Hematopoietic multipotent progenitor cell treated with erythropoietin and hydrocortisone succinate and interleukin-3 and kit ligand, for 4 days (in vitro differentiated cells): ENCODE results near the gene FRY.

Source experiments
- DNase-seq: peaks from one replicate; pipeline ENCODE4 v3.0.0-alpha.2; 2015

FRY gene

DNA sequence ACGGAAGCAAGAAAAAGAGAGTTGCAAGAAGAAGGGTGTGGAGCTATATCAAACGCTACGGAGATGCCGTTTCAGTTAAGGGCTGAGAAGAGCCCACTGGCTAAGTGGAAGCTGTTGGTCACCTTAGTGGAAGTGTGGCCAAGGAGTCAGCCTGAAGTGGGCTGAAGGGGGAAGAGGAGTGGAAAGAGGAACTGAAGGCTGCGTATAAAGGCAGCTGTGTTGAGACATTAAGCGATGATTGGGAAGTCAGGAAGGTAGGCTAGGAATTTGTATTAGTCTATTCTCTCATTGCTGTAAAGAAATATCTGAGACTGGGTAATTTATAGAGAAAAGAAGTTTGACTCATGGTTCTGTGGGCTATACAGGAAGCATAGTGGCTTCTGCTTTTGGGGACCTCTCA is 14.1 kb upstream of the FRY start:
- no peak for DNase-seq

DNA sequence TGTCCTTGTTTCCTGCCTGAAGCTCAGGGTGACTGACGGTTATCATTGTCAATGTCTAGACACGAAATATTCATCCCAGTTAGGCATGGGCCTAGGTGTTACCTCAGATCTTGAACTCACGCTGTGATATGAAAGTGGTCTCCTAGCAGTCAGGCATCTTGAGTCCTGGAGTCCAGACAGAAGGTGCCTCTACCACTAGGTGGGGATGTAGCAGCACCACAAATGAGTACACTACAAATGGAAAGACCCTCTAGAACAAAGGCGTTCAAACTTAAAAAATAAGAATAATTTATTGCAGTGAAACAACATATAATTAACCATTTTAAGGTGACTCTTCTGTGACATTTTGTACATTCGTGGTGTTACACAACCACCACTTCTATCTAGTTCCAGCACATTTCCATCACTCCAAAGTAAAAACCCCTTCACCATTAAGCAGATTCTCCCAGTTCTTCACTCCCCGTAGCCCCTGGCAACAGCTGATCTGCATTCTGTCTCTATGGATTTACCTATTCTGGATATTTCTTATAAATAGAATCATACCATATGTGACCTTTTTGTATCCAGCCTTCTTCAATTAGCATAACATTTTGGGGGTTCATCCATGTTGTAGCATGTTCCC is 11.9 kb upstream of the FRY start:
- DNase-seq: peak; percentile 89

DNA sequence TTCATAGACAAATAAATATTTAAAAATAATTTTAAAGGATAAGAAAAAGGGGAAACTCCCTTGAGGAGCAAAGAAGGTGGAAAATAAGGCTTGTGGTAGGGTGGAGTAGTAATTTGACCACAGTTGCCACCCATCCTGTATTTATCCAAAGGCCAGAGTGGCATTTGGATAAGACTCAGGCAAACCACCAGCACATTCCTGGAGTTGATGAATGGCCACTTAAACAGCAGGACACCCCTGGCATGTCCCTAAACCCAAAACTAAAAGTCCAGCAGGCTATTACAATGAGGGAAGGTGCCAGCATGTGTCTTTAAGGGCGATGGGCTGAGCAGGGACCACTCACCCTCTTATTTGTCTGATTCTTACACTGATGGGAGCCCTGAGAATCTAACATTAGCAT is 9.8 kb upstream of the FRY start:
- DNase-seq: peak; percentile 42

DNA sequence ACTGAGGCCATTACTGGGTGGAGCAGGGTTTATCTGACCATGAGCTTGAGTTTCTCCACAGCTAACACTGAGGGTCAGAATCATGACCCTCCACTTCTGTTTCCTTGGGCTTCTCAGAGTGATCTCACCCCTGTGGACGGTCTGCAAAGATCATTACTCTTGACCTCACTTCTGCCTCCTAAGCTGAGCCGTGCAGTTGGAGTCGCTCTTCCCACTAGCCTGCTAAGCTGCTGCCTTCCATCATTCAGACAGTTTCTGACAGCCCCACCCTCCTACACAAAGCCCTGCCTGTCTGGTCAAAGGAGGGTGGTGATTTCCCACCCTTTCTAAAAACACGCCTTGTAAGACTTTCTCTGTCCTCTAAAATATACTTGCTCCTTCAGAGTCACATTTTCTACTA is 9.3 kb upstream of the FRY start:
- DNase-seq: no peak

DNA sequence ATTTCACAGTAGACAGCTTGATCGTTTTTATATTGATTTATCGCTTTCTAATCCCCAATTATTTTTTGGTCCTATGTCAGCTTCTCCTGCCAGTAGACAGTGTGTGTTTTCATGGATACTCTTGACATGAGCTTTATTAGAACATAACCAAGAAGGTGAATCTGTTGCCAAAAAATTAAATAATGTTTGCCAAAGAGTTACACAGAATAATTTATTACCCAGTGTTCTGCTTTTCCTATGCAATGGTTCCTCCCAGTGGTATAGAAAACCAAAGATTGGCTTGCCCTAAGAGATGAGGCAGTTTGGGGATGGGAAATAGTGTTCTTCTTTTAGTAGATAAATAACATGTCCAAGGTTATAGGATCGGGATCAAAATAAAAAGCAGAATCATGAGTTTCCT is 8.5 kb upstream of the FRY start:
- DNase-seq: no peak

DNA sequence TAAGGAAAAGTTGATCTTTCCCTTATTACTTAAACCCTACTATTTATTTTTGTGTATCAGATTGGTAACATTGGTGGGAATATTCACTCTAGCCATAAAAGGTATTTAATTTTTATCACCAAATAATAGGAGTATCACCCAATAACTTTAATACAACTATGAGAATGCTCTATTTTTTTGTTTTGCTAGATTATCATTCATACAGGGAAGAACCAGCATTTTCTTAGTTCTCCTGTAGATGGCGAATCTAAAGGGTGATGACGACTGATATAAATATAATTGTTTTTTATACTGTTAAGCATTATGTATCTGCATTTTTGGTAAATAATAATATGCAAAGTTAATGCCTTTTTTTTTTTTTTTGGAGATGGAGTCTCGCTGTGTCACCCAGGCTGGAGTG is 7.9 kb upstream of the FRY start:
- DNase-seq: peak; percentile 70

DNA sequence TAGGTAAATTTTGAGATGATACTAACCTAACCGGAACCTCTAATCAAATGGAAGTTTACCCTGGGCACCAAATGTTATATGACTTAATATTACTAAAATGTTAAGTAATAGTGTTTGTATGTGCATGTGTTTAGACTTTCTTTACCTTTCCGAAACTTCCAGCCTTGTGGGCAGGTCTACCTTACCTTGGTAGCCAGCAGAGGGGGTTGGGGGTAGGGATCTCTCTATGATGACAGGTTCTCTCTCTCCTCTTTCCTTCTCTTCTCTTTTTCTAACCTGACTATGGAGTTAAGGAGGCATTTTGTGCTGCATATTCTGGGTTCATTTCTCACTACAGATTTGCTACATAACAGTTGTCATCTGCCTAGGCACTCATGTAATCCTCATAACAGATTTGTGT is 6.8 kb upstream of the FRY start:
- DNase-seq: no peak

DNA sequence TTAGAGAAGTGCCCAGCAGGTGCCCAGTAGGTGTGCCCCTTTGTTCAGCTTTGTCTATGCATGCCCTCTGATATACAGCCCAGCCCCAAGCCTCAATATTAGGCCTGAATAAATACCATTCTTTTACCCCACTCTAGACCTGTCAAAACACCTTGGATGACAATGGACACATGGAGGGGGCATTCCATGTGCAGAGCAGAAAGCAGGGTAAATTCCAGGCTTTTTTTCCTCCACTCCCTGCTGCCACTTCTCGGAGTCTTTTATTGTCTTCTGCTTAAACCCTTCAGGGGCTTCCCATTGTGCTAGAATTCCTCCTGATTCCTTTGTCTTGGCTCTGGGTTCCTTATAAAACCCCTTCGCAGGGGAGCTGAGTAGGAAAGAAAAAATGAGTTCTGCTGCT is 5.8 kb upstream of the FRY start:
- no peak for DNase-seq

DNA sequence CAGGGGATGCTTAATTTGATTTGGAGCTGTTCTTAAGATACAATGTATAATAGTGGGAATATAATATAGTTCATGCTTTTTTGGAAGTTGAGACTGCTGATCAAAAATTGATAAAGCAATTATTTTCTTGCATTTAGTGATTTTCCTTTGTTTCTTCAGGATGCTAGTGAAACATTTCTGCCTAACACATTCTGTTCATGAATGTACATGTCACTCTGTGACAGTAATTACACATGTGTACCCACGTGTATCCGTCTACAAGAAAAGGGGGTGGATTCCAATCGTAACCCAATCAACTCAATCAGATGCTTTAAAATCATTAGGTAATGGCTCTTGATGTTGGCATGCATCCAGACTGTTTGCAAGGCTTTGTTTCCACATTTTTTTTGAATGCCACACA is 5.0 kb upstream of the FRY start:
- no peak for DNase-seq

DNA sequence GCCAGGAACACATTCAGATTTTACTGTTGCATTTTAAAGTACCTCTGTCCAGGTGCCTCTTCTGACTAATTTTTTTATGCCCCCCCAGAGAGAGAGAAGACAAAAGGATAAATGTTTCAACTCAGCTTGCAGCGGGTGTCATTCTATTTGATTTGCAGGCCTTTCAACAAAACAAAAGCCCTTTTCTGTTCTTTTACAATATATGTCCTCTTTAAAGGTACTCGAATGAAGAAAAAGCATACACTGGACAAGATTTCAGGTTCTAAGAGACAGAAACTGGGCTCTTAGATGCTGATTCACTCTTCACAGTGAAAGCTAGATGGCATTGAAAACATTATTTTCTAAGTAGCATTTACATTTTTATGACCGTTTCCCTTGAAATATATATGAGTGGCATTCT is 2.9 kb upstream of the FRY start:
- no peak for DNase-seq

DNA sequence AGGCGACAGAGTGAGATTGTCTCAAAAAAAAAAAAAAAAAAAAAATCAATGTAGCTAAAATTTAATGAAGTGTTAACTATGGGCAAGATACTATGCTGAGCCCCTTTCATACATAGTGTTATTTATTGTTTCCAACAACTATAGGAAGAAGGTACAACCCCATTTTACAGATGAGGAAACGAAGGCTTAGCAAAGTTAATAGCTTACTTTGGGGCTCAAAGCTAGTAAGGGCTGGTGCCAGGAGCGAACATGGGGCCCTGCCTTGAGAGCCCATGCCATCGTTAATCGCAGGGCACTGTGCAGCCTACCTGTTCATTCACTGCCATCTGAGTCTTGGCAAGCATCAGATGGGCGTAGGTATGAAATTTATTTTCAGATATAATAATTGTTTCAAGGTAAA is 1.9 kb upstream of the FRY start:
- DNase-seq: no peak

DNA sequence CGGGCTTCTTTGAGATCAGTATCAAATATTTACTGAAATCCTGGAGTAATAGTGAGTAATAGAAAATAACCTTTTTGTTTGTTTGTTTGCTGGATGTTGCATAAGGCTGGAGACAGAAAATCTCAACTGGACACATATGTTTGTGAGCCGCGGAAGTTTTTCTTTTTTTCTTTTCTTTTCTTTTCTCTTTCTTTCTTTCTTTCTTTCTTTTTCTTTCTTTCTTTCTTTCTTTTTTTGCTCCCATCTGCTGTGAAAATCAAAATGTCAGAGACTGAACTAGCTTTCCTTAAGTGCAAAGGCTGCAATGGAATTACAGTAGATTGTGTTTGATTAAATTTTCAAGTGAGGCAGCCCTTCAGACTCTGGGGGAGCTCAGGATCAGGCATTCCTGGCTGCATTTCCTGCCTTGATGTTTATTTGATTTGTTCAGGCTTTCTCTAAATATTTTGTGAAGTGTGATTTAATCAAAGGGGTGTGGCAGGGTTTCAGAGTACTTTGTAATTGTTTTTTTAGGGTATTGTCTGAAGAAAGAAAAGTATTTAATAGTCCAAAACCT is 319 bp downstream of the FRY start:
- no peak for DNase-seq

DNA sequence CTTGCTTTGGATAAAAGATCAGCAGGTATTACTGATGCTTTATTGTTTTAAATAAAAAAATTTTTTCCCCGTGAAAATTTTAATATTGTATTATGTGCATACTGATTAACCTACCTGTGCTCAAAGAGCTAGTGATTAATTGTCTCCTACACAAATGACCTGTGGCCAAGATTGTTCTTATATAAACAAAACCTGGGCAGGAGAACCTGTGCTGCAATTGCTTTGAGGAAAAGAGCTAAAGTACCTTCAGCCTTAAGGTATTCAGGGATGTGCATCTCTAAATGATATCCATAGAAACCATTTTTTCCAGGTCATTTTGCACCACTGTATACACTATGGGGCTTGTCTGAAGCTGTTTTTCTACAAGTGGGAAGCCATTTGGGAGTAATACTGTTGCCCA is 1.2 kb downstream of the FRY start:
- no peak for DNase-seq

DNA sequence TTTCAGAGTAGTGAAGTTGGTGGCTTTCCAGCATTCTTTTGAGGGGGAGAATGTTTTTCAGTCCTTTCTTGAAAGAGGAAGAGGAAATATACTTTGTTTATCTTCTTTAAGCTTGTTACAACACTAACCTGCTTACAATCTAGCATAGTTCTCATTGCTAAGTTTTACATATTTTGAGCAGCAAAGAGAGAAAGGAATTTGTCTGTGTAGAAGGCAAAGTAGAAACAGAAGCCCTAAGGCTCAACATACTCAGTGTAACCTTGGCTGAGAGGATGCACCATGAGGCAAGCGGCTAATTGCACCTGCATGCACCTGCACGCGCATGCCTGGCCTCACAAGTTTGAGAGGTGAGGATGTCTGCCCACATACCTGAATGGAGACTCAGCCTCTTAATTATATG is 2.2 kb downstream of the FRY start:
- DNase-seq: no peak

DNA sequence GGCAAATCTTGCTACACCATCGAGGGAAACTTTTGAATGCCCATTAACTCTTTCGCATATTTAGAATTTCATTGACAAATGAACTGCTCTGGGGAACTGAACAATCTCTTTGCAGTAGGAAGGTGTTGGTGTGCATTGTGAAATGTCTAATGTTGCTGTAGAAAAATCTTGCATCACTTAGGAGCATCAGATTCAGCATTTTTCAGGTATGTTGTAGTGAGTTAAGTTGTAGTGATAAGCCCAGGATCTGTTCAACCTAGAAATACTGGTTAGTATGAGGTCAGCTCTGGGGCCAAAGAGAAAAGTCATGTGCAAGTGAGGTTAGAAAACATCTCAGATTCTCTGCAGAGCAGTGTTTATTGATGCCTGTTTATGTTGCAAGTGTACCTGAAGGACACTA is 4.1 kb downstream of the FRY start:
- DNase-seq: no peak

DNA sequence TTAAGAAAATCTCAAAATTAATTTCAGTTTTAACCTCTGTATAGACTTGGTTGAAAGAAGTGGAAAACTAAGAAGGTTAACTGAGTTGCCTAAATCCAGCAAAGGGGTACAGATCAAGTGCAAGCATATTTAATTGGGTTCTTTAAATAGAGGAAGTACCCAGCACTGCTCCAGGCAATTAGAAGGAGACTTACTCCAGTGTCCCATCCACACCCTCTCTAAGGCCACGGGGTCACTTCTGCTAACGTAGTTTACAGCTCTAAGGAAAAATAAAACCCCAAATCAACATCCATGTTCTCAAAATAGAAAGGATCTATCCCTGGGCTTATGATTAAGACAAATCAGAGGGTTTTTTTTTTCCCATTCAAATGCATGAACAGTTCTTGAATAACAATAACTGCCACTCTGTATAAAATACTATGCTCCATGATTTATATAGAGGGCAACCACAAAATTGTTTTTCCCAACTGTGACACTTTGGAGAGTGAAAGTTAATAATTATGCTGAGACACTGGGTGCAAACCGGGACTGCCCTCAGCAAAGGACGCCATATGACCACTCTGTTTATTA is 4.6 kb downstream of the FRY start:
- peak; percentile 80 for DNase-seq

DNA sequence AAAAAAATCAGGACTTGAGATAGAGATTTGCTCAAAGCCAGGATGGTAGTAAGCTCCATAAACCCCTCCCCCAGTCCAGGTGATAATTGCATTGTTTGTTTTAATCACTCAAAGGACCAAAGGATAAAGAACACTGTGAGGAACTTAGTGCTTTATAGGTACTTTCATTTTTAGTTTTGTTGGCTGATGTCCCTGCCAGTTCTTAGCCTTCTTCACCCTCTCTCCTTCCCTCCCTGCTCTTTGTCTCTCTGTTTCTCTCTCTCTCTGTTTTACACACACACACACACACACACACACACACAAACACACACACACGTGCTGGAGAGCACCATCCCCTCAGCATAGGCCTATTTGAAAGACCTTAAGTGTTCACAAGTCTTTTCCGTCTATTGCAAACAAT is 5.2 kb downstream of the FRY start:
- DNase-seq: peak; percentile 47

DNA sequence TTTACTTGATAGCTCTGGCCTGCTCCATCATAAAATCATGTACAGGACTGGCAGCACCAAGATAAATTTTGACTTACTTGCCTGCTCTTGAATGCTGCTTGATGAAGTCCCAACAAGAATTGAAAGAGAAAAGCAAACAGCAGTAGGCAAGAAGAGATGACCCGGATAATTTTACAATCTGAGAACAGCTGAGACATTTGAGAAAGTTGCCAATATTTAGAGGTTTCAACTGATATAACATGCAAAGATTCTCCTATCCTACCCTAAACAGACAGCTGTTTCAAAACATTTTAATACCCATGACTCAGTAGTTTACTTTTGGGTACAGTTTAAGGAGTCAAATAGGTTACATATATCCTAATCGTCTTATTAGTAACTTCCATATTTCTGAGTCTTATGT is 5.9 kb downstream of the FRY start:
- DNase-seq: no peak

DNA sequence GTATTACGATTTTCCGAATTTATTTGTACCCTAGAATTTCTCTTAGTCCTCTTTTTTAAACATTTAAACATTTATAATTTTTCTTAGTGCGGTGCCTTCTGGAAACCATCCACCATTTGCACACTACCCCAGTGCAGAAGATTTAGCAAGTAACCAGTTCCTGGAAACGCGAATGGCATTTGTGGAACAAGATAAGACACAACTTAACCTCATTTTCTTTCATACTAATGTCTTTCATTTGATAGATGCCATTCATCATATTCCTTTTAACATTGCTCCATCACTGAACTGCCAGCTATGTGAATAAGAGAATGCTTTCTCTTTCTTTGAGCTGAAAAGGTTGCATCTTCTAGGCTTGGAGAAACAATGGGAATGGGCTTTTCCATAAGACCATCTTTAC is 6.8 kb downstream of the FRY start:
- DNase-seq: peak; percentile 88

DNA sequence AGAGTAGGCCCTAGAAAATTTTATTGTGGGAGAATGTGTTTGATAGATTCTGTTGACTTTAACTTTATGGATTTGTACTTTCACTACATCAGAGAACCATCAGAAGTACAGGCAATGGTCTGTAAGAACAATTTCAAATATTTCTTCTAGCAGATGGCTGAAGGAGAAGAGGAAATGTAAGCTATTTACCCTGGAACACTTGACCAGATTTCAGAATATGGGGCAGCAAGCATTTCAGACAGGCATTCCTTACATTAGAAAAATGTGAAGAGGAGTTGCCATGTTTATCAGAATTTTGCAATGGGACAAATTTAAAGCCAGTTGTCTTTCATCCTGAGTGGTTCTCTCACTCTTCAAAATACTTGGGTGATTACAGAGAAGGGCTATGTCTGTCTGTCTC is 7.5 kb downstream of the FRY start:
- no peak for DNase-seq

DNA sequence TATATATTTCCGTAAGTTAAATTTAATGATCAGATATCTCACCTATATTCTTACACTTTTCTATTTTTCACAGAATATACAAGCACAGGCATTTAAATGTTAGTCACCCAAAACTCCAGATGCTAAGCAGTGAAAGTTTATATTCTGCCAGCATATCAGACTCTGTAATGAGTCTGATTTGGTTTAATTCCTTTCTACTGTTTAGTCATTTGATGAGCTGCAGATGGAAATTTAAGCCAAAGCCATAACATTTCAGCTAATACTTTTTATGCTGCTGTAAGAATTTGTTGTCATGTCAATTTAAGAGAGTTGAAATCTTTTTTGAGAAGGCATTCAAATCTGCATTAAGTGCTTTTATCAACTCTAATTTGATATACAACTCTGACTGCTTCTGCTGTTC is 8.0 kb downstream of the FRY start:
- no peak for DNase-seq

DNA sequence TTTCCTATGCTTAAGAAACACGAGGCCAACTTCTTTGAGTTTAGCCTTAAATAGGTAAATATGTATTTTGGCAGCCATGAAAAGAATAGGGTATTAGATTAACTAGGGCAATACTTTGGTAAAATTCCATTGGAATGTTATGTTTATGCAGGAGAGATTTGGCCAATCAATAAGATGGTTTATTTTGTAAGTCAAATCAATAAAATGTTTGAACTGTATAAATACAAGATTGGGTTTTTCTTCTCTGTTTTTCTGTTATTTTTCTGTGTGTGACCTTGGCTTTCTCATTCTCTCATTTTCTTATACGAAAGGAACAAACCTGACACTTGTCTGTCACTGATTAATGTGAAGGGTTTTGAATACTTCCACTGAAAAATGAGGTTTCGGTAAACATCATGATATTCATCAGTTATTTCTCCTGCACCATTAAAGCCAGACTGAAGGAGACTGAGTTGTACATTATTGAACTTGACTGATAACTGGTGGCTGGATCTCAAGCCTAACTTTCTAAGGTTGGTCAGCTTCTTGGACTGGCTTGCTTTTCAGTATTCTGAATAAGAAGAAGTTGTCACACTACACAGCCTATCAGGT is 8.6 kb downstream of the FRY start:
- DNase-seq: no peak

DNA sequence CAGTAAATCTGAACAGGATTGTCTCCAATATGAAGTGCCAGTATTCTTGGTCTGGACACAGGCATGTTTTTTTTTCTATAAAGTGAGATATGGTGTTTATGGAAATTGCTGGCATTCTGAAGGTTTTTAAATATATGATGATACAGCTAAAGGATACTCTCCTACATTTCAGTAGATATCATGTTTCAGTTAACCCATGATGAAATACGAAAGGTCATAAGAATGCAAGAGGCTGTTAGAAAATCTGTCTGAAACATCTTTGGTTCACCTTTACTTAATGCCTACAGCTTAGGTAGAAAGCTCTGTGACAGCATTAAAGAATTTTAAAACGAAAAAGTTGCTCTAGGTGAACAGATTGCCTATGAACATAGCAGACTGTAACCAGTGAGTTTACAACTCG is 9.1 kb downstream of the FRY start:
- no peak for DNase-seq

DNA sequence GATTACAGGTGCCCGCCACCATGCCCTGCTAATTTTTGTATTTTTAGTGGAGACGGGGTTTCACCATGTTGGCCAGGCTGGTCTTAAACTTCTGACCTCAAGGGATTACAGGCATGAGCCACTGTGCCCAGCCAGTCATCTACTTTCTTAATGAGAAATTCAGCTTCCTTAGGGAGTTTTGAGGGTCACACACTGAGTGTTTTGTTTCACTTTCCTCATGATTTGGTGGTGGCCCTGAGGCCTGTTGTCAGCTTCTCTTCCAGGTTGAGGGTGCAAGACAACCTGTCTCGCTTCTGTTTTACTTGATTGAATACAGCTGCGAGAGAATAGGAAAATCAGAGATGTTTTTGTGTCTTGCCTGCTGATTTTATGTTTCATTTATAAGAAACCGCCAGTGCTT is 9.9 kb downstream of the FRY start:
- DNase-seq: no peak

DNA sequence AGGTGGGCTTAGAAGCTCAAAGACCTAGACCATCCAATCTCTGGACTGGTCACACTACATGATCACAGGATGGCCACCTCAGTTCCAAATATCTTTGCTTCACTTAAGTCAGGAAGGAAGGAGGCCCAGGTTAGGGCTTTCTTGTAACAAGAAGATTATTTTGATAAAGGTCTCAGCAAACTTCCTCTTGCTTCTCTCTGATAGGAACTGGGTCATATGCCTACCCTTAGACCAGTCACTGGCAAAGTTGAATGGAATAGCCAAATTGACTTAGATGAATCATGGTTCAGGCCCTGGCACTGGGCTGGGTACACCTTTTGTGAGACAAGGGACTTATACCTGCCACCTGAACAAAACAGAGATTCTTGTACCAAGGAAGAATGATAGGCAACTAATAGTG is 11.0 kb downstream of the FRY start:
- peak; percentile 78 for DNase-seq
